ENCODE measurements around the gene SLC5A6. TPM values are rescaled to one million over a fixed set of nuclear protein-coding genes. Genes with fewer than 3 reads are reported as not detected.

Gene SLC5A6
- total RNA-seq, 4 donors from 2014 or later: 20.5 to 69.7 (median 60.5) TPM

GRCh38 chr2:27212626-27213471 lies 781 bp upstream of the SLC5A6 start:
- intact Hi-C loops (cut with DNase I; ENCODE audit: low total_unique reads): no loop called here
- H3K27me3 ChIP-seq: no peaks in the 10 kb centered on the region
- no peak for TF ChIP-seq POLR2A (IDR thresholded peaks at IDR 0.05)
- TF ChIP-seq, protein P1, sequence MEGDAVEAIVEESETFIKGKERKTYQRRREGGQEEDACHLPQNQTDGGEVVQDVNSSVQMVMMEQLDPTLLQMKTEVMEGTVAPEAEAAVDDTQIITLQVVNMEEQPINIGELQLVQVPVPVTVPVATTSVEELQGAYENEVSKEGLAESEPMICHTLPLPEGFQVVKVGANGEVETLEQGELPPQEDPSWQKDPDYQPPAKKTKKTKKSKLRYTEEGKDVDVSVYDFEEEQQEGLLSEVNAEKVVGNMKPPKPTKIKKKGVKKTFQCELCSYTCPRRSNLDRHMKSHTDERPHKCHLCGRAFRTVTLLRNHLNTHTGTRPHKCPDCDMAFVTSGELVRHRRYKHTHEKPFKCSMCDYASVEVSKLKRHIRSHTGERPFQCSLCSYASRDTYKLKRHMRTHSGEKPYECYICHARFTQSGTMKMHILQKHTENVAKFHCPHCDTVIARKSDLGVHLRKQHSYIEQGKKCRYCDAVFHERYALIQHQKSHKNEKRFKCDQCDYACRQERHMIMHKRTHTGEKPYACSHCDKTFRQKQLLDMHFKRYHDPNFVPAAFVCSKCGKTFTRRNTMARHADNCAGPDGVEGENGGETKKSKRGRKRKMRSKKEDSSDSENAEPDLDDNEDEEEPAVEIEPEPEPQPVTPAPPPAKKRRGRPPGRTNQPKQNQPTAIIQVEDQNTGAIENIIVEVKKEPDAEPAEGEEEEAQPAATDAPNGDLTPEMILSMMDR (IDR thresholded peaks at IDR 0.05): no peak
- peak overlapping the region; percentile 86 to 99 for H3K27ac ChIP-seq
- H3K9me3 ChIP-seq: no peaks in the 10 kb centered on the region
- peak overlapping the region; percentile 72 to 81 for H3K4me3 ChIP-seq
- peaks cover 0 to 11% of the 10 kb centered on the region in 2 donors for H3K4me1 ChIP-seq
- no peaks in the 10 kb centered on the region for H3K36me3 ChIP-seq
- DNase-seq: no peak

DNA sequence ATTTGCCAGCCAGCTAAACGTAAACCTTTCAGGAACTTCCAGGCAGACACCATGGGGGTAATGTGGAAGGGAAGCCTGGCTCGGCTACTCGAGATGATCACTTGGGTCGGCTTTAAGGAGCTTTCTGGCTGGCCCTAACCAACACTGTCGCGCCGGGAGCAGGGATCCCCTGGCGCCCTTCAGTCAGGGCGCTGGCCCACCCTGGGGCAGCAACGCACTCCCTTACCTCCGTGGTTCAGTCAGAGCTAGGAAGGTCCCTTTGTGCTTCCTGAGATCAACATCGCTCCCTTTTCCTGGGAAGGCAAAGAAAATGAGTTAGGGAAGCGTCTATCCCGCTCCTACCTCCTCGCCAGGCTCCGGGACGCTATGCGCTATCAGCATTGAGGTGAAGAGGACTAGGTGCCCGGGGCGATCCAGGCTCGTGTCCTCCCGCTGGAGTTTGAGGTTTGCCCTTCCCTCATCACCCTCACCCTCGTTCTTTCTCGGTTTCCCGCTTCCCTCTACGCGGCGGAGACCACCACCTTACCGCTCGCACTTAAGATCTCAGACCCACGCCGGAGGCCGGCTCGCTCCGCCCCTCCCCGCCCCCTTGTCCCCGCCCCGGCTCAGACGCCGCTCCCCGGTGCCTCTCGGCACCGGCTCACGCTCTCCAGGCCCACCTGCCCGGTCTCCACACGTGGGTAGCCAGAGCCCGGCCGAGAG lies 676 bp downstream of the SLC5A6 start:
- Histone ChIP-seq H3K9me3 (no peaks in the 10 kb centered on the region), H3K36me3 (no peaks in the 10 kb centered on the region), H3K4me1 (peaks cover 0 to 11% of the 10 kb centered on the region in 2 donors), H3K27ac (peak overlapping the region; percentile 86 to 99), H3K4me3 (peak overlapping the region; percentile 72 to 81), H3K27me3 (no peaks in the 10 kb centered on the region)
- no peak for DNase-seq
- TF ChIP-seq POLR2A (IDR thresholded peaks at IDR 0.05): no peak
- TF ChIP-seq, protein P1 (IDR thresholded peaks at IDR 0.05): no peak
- intact Hi-C loops (cut with DNase I; ENCODE audit: low total_unique reads): no loop called here

DNA sequence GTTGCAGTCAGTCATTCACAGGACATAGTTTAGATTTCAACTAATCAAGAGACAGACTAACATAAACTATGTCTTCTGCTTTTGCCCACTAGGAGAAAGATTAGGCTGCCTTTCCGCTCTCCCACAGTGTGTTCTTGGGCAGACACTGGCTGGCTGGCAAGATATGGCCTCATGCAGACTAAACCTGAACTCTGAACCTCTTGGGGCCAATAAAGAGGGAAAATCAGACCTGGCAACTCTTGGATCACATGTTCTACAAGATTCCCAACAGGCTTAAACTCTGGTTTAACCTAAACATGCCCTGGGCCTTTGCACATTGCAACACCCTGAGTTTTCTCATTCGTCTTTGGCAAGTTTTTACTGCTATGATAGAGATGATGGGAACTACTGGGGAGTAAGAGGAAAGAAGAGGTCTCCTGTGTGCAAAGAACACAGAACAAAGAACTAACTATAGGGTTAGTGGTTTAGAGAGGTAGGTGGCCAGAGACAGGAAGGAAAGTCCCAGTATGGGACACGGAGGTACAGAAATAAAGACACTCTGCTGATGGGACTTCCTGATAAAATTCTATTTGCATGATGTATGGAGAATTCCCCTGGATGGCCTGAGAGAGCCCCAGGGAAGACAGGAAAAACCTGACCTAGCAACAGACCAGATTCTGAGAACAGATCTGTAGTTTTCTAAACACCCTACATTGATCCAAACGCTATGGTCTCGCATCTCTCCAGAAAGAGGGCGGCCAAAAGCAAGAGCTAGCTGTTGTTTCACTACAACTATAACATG lies 2.3 kb downstream of the SLC5A6 start:
- TF ChIP-seq, protein P1 (IDR thresholded peaks at IDR 0.05): no peak
- TF ChIP-seq POLR2A (IDR thresholded peaks at IDR 0.05): no peak

DNA sequence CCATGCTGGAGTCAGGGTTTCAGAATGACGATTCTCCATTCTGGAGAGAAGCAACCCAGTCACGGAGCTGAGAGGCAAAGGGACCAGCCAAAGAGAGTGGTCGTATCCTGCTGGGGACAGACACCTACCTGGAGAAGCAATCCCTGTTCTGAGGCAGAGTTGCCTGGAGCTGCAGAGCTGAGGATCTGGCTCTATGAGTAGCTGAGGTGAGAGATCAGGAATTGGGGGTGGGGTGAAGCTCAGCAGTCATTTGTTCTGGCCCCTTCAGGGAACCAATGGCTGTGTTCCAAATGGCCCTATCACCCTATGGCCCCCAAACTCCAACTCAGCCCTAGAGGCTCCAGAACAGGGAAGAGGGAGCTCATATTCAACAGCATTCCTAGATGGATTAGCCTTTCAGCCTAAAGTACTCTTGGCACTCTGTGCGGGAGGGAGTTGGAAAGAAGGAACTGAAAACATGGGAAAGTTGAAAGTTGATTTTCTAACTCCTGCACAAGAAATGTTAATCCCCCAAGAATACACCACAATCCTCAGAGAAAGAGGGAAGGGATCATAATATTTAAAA lies 3.5 kb downstream of the SLC5A6 start:
- Histone ChIP-seq H3K36me3 (no peaks in the 10 kb centered on the region), H3K4me1 (peaks cover 0 to 11% of the 10 kb centered on the region in 2 donors), H3K27ac (no peak overlapping the region), H3K9me3 (no peaks in the 10 kb centered on the region), H3K27me3 (no peaks in the 10 kb centered on the region), H3K4me3 (no peak overlapping the region)
- intact Hi-C loops (cut with DNase I; ENCODE audit: low total_unique reads): loop anchor here (5.0 kb wide), 1 partner anchor 111 kb away; no protein-coding TSS in a partner anchor
- no peak for DNase-seq
- TF ChIP-seq POLR2A (IDR thresholded peaks at IDR 0.05): no peak
- TF ChIP-seq, protein P1 (IDR thresholded peaks at IDR 0.05): no peak

More for the DNA sequence above, 2.3 kb downstream of the SLC5A6 start:
- Histone ChIP-seq H3K36me3 (no peaks in the 10 kb centered on the region), H3K27me3 (no peaks in the 10 kb centered on the region), H3K4me3 (no peak overlapping the region), H3K9me3 (no peaks in the 10 kb centered on the region), H3K27ac (no peak overlapping the region), H3K4me1 (peaks cover 0 to 11% of the 10 kb centered on the region in 2 donors)
- intact Hi-C loops (cut with DNase I; ENCODE audit: low total_unique reads): loop anchor here (5.0 kb wide), 1 partner anchor 113 kb away; no protein-coding TSS in a partner anchor
- DNase-seq: no peak
